Neural cell (in vitro differentiated cells): ENCODE measurements around the gene GIPC2. TPM values are rescaled to one million over a fixed set of nuclear protein-coding genes. Genes with fewer than 3 reads are reported as not detected.

Source experiments
- H2AFZ ChIP-seq: fragments of 200-600, 300-800 bp; sonication (generic), shearing (Covaris generic); 2 replicates; pipeline ENCODE4 v1.6.0; 2014; ENCODE audit warnings: low read depth, mild to moderate bottlenecking, antibody characterized with exemption, low read length, moderate library complexity
- H3F3A ChIP-seq: fragments of 200-600 bp; shearing (Covaris generic); 2 replicates; pipeline ENCODE4 v1.6.1; 2016; ENCODE audit warnings: mild to moderate bottlenecking, moderate library complexity, mixed read lengths, antibody characterized with exemption, low read length; ENCODE audit not compliant: insufficient read depth, poor library complexity, severe bottlenecking
- H3K27ac ChIP-seq: fragments of 200-600, 300-800 bp; sonication (generic), shearing (Covaris generic); 2 replicates; pipeline ENCODE4 v1.5.1; 2014; ENCODE audit warnings: mild to moderate bottlenecking, low read length, moderate library complexity
- H3K27me3 ChIP-seq: fragments of 300-800, 200-600 bp; sonication (generic), shearing (Covaris generic); 2 replicates; pipeline ENCODE4 v1.6.0; 2014; ENCODE audit warnings: mild to moderate bottlenecking, low read depth, low read length, moderate library complexity; ENCODE audit not compliant: insufficient read depth
- H3K36me3 ChIP-seq: fragments of 300-800, 200-600 bp; sonication (generic), shearing (Covaris generic); 2 replicates; pipeline ENCODE4 v1.5.1; 2014; ENCODE audit warnings: mild to moderate bottlenecking, antibody characterized with exemption, low read length, moderate library complexity; ENCODE audit not compliant: insufficient read depth
- H3K4me2 ChIP-seq: fragments of 300-800, 200-600 bp; sonication (generic), shearing (Covaris generic); 2 replicates; pipeline ENCODE4 v1.6.0; 2014; ENCODE audit warnings: mild to moderate bottlenecking, low read length
- H3K4me3 ChIP-seq: fragments of 300-800, 200-600 bp; sonication (generic), shearing (Covaris generic); 2 replicates; pipeline ENCODE4 v1.5.1; 2014; ENCODE audit warnings: mild to moderate bottlenecking, low read length, moderate library complexity
- H3K79me2 ChIP-seq: fragments of 200-600 bp; shearing (Covaris generic); replicated peaks from 2 replicates; pipeline ENCODE4 v1.6.0; 2014; ENCODE audit warnings: mild to moderate bottlenecking, low read length, moderate library complexity; ENCODE audit not compliant: insufficient read depth
- H3K9ac ChIP-seq: fragments of 300-800, 200-600 bp; sonication (generic), shearing (Covaris generic); 2 replicates; pipeline ENCODE4 v1.6.1; 2016; ENCODE audit warnings: mild to moderate bottlenecking, low read length, mixed read lengths
- H3K9me2 ChIP-seq: fragments of 200-600 bp; shearing (Covaris generic); 2 replicates; pipeline ENCODE4 v1.6.1; 2016; ENCODE audit warnings: mild to moderate bottlenecking, low read length, mixed read lengths; ENCODE audit not compliant: insufficient read depth
- H3K9me3 ChIP-seq: fragments of 200-600, 300-800 bp; sonication (generic), shearing (Covaris generic); 2 replicates; pipeline ENCODE4 v1.6.1; 2016; ENCODE audit warnings: mild to moderate bottlenecking, mixed run types, low read length, moderate library complexity, mixed read lengths
- H4K20me1 ChIP-seq: fragments of 200-600 bp; shearing (Covaris generic); 2 replicates; pipeline ENCODE4 v1.6.1; 2016; ENCODE audit warnings: mild to moderate bottlenecking, mixed run types; ENCODE audit not compliant: insufficient read depth
- CTCF ChIP-seq: fragments of 450-650 bp; IDR thresholded peaks from 2 replicates; pipeline ENCODE4 v1.5.1; 2014; ENCODE audit warnings: antibody characterized with exemption, mild to moderate bottlenecking, moderate library complexity; ENCODE audit not compliant: poor library complexity, severe bottlenecking
- EP300 ChIP-seq: fragments of 450-650 bp; conservative IDR thresholded peaks from 2 replicates; pipeline ENCODE4 v1.6.1; 2014; ENCODE audit warnings: antibody characterized with exemption, mild to moderate bottlenecking, moderate library complexity; ENCODE audit not compliant: poor library complexity, severe bottlenecking
- EZH2 ChIP-seq: fragments of 200-600, 300-800 bp; shearing (Covaris generic), sonication (generic); IDR thresholded peaks from 2 replicates; pipeline ENCODE4 v1.6.1; 2014; ENCODE audit warnings: antibody characterized with exemption, low read length, borderline replicate concordance, mild to moderate bottlenecking; ENCODE audit not compliant: insufficient read depth, poor library complexity, severe bottlenecking
- MXI1 ChIP-seq: fragments of 450-650 bp; conservative IDR thresholded peaks from 2 replicates; pipeline ENCODE4 v1.6.1; 2014; ENCODE audit warnings: antibody characterized with exemption, mild to moderate bottlenecking; ENCODE audit not compliant: poor library complexity, severe bottlenecking
- POLR2AphosphoS5 ChIP-seq: IDR thresholded peaks from 2 replicates; pipeline ENCODE4 v1.6.1; 2012
- RAD21 ChIP-seq: fragments of 450-650 bp; conservative IDR thresholded peaks from 2 replicates; pipeline ENCODE4 v1.6.1; 2014; ENCODE audit warnings: antibody characterized with exemption, mild to moderate bottlenecking, moderate library complexity
- REST ChIP-seq: IDR thresholded peaks from 2 replicates; pipeline ENCODE4 v1.6.1; 2012; ENCODE audit warnings: borderline replicate concordance
- SMC3 ChIP-seq: fragments of 450-650 bp; conservative IDR thresholded peaks from 2 replicates; pipeline ENCODE4 v1.6.1; 2014; ENCODE audit warnings: antibody characterized with exemption, mild to moderate bottlenecking, moderate library complexity; ENCODE audit not compliant: poor library complexity
- TAF1 ChIP-seq: IDR thresholded peaks from 2 replicates; pipeline ENCODE4 v1.6.1; 2012; ENCODE audit warnings: low read depth
- polyA plus RNA-seq: library from polyadenylated mRNA; depleted of rRNA; stranded (reverse); fragments of >200 nt; gene quantifications from 2 replicates; pipeline ENCODE4 v1.2.3, GENCODE V29; 2014
- small RNA-seq, 3 experiments: library from RNA; depleted of rRNA; stranded (forward); fragments of <200 nt; gene quantifications; one replicate each; pipeline ENCODE3, GENCODE V24; 2012

GIPC2 gene
- polyA plus RNA-seq, 1 donor from 2014 or later, result 1.3 TPM

GRCh38 chr1:78184460-78185072, 138.8 kb downstream of the GIPC2 start:
- H3K27ac ChIP-seq, result no peak overlapping the region
- no peaks in the 10 kb centered on the region for H3K36me3 ChIP-seq
- no peaks in the 10 kb centered on the region for H3K9me2 ChIP-seq
- H4K20me1 ChIP-seq, result no peaks in the 10 kb centered on the region
- H3K4me3 ChIP-seq, result no peak overlapping the region
- no peak overlapping the region for H3K9ac ChIP-seq
- H3K4me2 ChIP-seq, result no peak overlapping the region
- H3K79me2 ChIP-seq, result no peaks in the 10 kb centered on the region
- H3K9me3 ChIP-seq, result no peaks in the 10 kb centered on the region
- TF ChIP-seq POLR2AphosphoS5 (no peak), EP300 (no peak), EZH2 (no peak), SMC3 (no peak), RAD21 (no peak), REST (no peak), TAF1 (no peak), CTCF (no peak), MXI1 (no peak)
- H3F3A ChIP-seq, result no peaks in the 10 kb centered on the region
- H3K27me3 ChIP-seq, result no peaks in the 10 kb centered on the region
- no peak overlapping the region for H2AFZ ChIP-seq

Small RNA genes lying within 50 kb of the gene (small RNA-seq; reads per million reads assigned to genes)
- gene AC103591.3 (0 reads per million in 3 experiments), gene RNA5SP22 (0 reads per million in 3 experiments), gene RNU6-1102P (0 reads per million in 3 experiments)

Other genes starting within 250 kb of the GIPC2 start
- 0.08 and 0.43 TPM in 2 replicates for gene NEXN, start 157.3 kb upstream of the GIPC2 start, polyA plus RNA-seq
- gene FUBP1, start 66.9 kb upstream of the GIPC2 start, polyA plus RNA-seq, result 569 and 630 TPM in 2 replicates
- gene DNAJB4, start 41.0 kb upstream of the GIPC2 start, polyA plus RNA-seq, result 39.4 and 42.2 TPM in 2 replicates